OCI-LY3 (cell line): ENCODE data around the gene PNLIP.

Experiments
- EZH2phosphoT487 ChIP-seq: fragments of 200-600 bp; shearing (Covaris generic); IDR thresholded peaks from 2 replicates; pipeline ENCODE4 v1.6.1; 2018; ENCODE audit warnings: antibody characterized with exemption, mixed run types, low read depth
- TF ChIP-seq, protein P1 (sequence below): fragments of 200-600, 300-600 bp; sonication (generic); IDR thresholded peaks from 2 replicates; pipeline ENCODE4 v1.5.1; 2014; ENCODE audit warnings: antibody characterized with exemption, low read length, low read depth

DNA sequence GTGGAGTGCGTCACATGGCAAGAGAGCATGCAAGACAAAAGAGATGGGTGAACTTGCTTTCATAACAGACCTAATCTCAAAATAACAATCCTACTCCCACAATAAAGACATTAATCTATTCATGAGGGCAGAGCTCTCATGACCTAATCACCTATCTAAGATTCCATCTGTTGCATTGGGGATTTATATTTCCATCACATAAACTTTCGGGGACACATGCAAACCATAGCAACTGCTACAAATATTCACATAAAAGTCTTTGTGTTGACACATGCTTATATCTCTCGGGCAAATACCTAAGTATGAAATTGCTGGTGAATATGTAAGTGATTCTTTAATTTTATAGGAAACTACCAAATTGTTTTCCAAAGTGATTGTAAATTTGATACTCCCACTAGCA lies 29.1 kb downstream of the PNLIP start:
- TF ChIP-seq, protein P1, sequence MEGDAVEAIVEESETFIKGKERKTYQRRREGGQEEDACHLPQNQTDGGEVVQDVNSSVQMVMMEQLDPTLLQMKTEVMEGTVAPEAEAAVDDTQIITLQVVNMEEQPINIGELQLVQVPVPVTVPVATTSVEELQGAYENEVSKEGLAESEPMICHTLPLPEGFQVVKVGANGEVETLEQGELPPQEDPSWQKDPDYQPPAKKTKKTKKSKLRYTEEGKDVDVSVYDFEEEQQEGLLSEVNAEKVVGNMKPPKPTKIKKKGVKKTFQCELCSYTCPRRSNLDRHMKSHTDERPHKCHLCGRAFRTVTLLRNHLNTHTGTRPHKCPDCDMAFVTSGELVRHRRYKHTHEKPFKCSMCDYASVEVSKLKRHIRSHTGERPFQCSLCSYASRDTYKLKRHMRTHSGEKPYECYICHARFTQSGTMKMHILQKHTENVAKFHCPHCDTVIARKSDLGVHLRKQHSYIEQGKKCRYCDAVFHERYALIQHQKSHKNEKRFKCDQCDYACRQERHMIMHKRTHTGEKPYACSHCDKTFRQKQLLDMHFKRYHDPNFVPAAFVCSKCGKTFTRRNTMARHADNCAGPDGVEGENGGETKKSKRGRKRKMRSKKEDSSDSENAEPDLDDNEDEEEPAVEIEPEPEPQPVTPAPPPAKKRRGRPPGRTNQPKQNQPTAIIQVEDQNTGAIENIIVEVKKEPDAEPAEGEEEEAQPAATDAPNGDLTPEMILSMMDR: no peak
- TF ChIP-seq EZH2phosphoT487: no peak
